Small intestine (tissue), 7 donors: ENCODE results near the gene VPS25. TPM values are rescaled to one million over a fixed set of nuclear protein-coding genes. Genes with fewer than 3 reads are reported as not detected.

Source experiments
- DNase-seq, 2 donors: peaks; one replicate each; pipeline versions ENCODE4 v3.0.0 to v3.0.0-alpha.2; 2013
- FAIRE-seq: peaks from 2 replicates; lab custom pipeline; 2012; peaks lifted over from hg19 to GRCh38; lab: Jason Lieb, UNC
- H3K27ac ChIP-seq, 3 donors: one replicate each; pipeline ENCODE4 v1.5.1; 2013; ENCODE audit warnings: low read length in 2 of 3, mild to moderate bottlenecking in 2 of 3, control low read depth in 1 of 3, inconsistent platforms in 1 of 3, low read depth in 1 of 3, moderate library complexity in 1 of 3
- H3K27me3 ChIP-seq, 3 donors: one replicate each; pipeline ENCODE4 v1.6.1; 2013; ENCODE audit warnings: low read length in 3 of 3, inconsistent platforms in 1 of 3; ENCODE audit not compliant: control insufficient read depth in 3 of 3, insufficient read depth in 3 of 3
- H3K36me3 ChIP-seq, 3 donors: one replicate each; pipeline ENCODE4 v1.6.1; 2013; ENCODE audit warnings: low read length in 3 of 3, inconsistent platforms in 1 of 3, low read depth in 1 of 3, mild to moderate bottlenecking in 1 of 3, moderate library complexity in 1 of 3; ENCODE audit not compliant: control insufficient read depth in 3 of 3, insufficient read depth in 2 of 3
- H3K4me1 ChIP-seq, 3 donors: one replicate each; pipeline ENCODE4 v1.6.1; 2013; ENCODE audit warnings: low read length in 2 of 3, inconsistent platforms in 1 of 3, low read depth in 1 of 3, mild to moderate bottlenecking in 1 of 3, moderate library complexity in 1 of 3; ENCODE audit not compliant: control insufficient read depth in 3 of 3, insufficient read depth in 2 of 3
- H3K4me3 ChIP-seq, 3 donors: one replicate each; pipeline ENCODE4 v1.5.1; 2013; ENCODE audit warnings: low read length in 3 of 3, control low read depth in 1 of 3, inconsistent platforms in 1 of 3, low read depth in 1 of 3, mild to moderate bottlenecking in 1 of 3, moderate library complexity in 1 of 3
- H3K9me3 ChIP-seq, 2 donors: one replicate each; pipeline ENCODE4 v1.6.1; 2013; ENCODE audit warnings: low read depth in 1 of 2, low read length in 1 of 2; ENCODE audit not compliant: control insufficient read depth in 2 of 2, insufficient read depth in 1 of 2
- WGBS, 3 donors: extraction: QIAGEN DNeasy Blood & Tissue Kit; methylation state at CpG; one replicate each; pipeline ENCODE4 v1.1.7; 2013; 5-methylcytosine and 5-hydroxymethylcytosine counted together
- polyA plus RNA-seq, 4 donors: library from polyadenylated mRNA; stranded (reverse) in 3 of 4; unstranded in 1 of 4; fragments of 200-250 nt in 3 of 4; fragments of 120-200 nt in 1 of 4; gene quantifications; one replicate each; pipeline versions ENCODE4 v1.2.1 to v1.2.3, GENCODE V29; 2013
- donor health status: healthy with polysubstance abuse.
- donor health status: control.
- donor health status: control.
- donor health status: Bipolar disorder and iron deficiency.
- donor health status: healthy.

The VPS25 gene
- polyA plus RNA-seq, 4 donors: 85.7 to 117 (median 94.3) TPM

DNA sequence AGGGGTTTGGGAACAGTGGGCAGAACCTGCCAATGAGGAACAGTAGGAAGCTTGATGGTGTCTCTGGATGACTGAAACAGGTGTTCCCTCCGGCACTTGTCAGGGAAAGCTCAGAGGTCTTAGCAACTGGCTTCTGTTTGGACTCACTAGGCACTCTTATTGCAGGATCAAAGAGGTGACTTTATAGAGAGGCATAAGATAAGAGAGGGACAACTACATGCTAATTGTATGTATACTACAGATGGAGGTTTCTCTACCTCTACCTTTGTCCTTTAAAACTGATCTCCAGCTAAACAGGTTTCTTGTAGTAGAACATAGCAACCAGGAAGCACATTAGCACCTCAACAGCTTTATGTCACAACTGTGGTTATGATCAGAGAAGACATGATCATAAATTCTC is 33.0 kb downstream of the VPS25 start:
- Histone ChIP-seq H3K4me1 (peaks cover 2 to 39% (median 4%) of the 10 kb centered on the region in 3 donors), H3K27me3 (no peaks in the 10 kb centered on the region), H3K27ac (peak overlapping the region in 2 of 3 donors; percentile 53 to 77), H3K9me3 (no peaks in the 10 kb centered on the region), H3K4me3 (no peak overlapping the region), H3K36me3 (peaks cover 0 to 2% (median under 1%) of the 10 kb centered on the region in 3 donors)
- DNase-seq: peak; percentile 87 to 89
- WGBS, 3 donors: 21 to 66% (median 45%) methylated on average over 1 of the region's 1 CpG
- no peak for FAIRE-seq

DNA sequence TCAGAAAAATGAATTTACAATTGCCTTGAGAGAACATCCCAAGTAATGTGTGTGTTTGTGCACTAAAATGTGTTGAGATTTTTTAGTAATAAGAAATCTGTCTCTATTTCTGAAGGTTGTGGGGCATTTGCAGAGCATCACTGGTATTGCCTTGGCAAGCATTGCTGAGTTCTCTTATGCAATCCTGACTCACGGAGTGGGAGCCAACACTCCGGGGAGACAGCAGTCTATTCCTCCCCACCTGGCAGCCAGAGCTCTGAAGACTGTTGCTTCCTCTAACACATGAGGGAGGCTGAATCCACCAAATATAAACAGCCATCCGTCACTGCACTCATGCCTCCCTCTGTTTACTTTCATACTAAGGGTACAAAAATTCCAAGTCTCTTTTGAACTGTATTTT is 36.0 kb downstream of the VPS25 start:
- no peak for DNase-seq
- no peaks in the 10 kb centered on the region for H3K27me3 ChIP-seq
- no peak for FAIRE-seq
- peaks cover 0 to 22% (median 4%) of the 10 kb centered on the region in 3 donors for H3K4me1 ChIP-seq
- no peak overlapping the region for H3K4me3 ChIP-seq
- H3K9me3 ChIP-seq: no peaks in the 10 kb centered on the region
- H3K36me3 ChIP-seq: peaks cover 4 to 14% (median 5%) of the 10 kb centered on the region in 3 donors
- no peak overlapping the region for H3K27ac ChIP-seq
- 29 to 44% (median 40%) methylated on average over 3 of the region's 3 CpGs for WGBS, 3 donors

DNA sequence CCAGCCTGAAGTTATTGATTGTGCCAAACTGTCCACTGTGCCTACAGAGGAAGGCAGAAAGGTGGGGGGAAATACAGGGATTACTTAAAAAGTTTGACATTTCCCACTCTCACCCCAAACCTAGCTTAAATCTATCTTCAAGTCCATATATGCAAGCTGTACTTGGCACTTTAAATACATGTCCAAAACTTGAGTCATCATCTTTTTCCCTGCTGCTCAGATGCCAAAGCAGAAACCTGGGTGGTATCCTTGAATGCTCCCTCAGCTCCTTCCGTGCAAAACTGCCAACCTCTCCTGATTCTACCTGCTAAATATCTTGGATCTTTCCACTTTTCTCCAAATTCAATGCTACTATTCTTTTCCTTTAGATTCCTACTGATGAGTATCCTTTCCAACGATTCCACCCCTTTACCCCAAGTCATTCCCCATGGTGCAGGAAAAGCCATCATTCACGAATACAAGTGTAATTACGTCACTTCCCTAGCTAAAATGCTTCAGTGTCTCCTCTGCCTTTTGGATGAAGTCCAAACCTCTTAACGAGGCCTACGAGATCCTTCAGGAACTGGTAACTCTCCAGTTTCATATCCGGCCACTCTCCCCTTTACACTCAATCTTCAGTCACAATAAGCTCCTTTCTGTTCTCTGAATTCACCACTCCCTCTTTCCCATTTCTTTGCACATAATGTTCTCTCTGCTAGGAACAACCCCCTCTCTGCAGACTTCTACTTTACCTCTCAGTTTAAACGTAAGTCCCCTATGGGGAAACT is 41.6 kb downstream of the VPS25 start:
- H3K9me3 ChIP-seq: no peaks in the 10 kb centered on the region
- H3K27ac ChIP-seq: peak overlapping the region in 1 of 3 donors; percentile 20
- no peak for DNase-seq
- FAIRE-seq: no peak
- H3K27me3 ChIP-seq: no peaks in the 10 kb centered on the region
- H3K4me3 ChIP-seq: no peak overlapping the region
- 57 to 84% (median 81%) methylated on average over 8 of the region's 8 CpGs for WGBS, 3 donors
- peaks cover 22 to 49% (median 27%) of the 10 kb centered on the region in 3 donors for H3K36me3 ChIP-seq
- no peaks in the 10 kb centered on the region for H3K4me1 ChIP-seq

DNA sequence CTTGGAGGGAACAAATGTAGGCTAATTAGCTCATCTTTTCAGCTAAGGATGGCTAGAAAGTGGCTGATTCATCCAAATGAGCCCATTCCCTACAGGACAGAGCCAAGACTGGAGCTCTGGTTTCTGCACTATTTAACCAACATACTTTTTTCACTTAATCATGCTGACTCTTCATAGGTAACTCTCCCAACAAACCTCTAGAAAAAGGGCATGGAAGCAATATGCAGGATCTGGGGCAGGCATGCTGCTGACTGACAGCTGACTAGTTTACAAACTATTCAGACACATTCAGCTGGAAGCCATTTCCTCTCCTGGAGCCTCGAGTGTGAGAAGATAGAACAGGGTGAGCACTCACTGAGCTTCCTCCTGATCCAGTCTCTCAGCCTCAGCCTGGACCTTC is 44.6 kb downstream of the VPS25 start:
- H3K9me3 ChIP-seq: no peaks in the 10 kb centered on the region
- FAIRE-seq (no peak), DNase-seq (no peak)
- no peak overlapping the region for H3K4me3 ChIP-seq
- peaks cover 17 to 59% (median 28%) of the 10 kb centered on the region in 3 donors for H3K36me3 ChIP-seq
- 57 to 61% (median 60%) methylated on average over 1 of the region's 1 CpG for WGBS, 3 donors
- no peaks in the 10 kb centered on the region for H3K27me3 ChIP-seq
- no peak overlapping the region for H3K27ac ChIP-seq
- no peaks in the 10 kb centered on the region for H3K4me1 ChIP-seq

DNA sequence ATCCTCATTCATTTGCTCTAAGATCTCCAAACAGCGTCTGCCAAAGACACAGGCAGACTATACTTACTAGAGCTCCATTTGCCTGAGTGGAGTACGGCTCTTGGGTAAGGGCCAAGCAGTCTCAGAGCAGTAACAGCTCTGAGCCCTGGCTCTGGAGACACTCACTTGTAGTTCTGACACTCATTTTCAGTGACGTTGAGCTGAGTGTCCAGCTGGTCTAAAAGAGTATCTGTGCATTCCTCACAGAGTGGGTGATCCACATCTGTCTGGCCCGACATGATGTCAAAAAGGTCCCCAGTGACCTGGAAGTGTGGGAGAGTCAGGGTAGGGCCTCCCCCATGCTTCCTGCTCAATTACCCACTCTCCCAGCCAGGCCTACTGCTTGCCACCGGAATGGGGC is 45.1 kb downstream of the VPS25 start:
- Histone ChIP-seq H3K4me3 (no peak overlapping the region), H3K27ac (no peak overlapping the region), H3K9me3 (no peaks in the 10 kb centered on the region), H3K36me3 (peaks cover 17 to 59% (median 28%) of the 10 kb centered on the region in 3 donors), H3K4me1 (peaks cover 0 to under 1% (median 0%) of the 10 kb centered on the region in 3 donors), H3K27me3 (no peaks in the 10 kb centered on the region)
- FAIRE-seq (no peak), DNase-seq (no peak)
- 78 to 94% (median 81%) methylated on average over 5 of the region's 5 CpGs for WGBS, 3 donors

DNA sequence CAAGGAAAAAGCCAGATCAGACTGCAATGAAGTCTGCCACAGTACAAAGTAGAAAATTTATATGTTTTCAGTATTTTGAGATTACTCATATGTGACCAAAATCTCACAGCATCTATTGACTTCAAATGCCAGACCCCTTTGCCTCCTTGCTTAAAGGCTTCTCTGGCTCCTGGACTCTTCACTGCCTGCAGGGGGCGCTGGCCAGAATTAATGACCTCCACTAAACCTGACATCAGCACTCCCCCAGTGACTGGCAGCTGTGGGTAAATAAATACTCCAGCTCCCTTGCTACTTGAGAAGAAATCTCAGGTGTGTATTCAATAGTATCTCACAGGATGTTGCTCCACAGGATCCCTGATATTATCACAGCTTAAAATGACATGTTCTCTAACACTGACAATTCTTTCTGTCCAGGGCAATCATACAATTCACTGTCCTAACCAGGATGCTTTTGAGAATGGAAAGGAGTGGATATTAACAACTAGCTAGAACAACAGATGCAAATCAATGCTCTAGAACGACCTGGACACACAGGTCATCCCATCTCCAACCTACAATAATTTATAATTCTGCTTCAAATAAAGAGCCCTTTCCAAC is 46.8 kb downstream of the VPS25 start:
- Histone ChIP-seq H3K27ac (no peak overlapping the region), H3K9me3 (no peaks in the 10 kb centered on the region), H3K36me3 (peaks cover 17 to 54% (median 23%) of the 10 kb centered on the region in 3 donors), H3K4me1 (peaks cover 0 to 3% (median 0%) of the 10 kb centered on the region in 3 donors), H3K27me3 (no peaks in the 10 kb centered on the region), H3K4me3 (no peak overlapping the region)
- 27 to 31% (median 28%) methylated on average over 2 of the region's 2 CpGs for WGBS, 3 donors
- FAIRE-seq (no peak), DNase-seq (peak; percentile 66 to 74)

DNA sequence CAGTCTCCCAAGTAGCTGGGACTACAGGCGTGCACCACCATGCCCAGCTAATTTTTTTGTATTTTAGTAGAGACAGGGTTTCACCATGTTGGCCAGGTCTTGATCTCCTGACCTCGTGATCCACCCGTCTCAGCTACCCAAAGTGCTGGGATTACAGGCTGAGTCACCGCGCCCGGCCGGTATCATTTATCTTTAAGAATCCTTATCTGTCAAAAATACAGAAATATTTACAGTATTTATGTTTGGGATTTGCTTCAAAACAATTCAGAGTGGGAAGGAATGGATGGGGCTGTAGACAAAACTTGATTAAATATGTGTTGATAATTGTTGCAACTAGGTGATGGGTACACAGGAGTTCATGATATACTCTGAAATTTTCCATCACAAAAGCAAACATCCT is 47.9 kb downstream of the VPS25 start:
- Histone ChIP-seq H3K9me3 (no peaks in the 10 kb centered on the region), H3K27ac (no peak overlapping the region), H3K4me1 (peaks cover 0 to 3% (median 0%) of the 10 kb centered on the region in 3 donors), H3K36me3 (peaks cover 11 to 49% (median 15%) of the 10 kb centered on the region in 3 donors), H3K4me3 (no peak overlapping the region), H3K27me3 (no peaks in the 10 kb centered on the region)
- DNase-seq (no peak), FAIRE-seq (no peak)
- 88 to 92% (median 89%) methylated on average over 7 of the region's 7 CpGs for WGBS, 3 donors

DNA sequence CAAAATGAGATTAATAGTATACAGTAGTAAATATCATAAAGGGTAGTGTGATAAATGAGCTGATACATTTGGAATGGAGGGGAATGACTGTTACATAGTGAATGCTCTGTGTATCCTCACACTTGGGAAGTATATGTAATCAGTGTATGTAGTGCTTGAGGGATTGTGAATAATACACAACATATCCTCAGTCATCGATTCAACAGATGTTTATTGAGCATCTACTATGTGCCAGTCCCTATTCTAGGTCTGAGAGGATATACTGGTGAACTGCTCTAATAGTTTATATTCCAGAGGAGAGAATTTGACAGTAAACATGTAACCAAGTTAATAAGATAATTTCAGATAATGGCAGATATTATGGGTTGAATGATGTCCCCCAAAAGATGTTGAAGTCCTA is 54.2 kb downstream of the VPS25 start:
- no peaks in the 10 kb centered on the region for H3K9me3 ChIP-seq
- H3K27ac ChIP-seq: no peak overlapping the region
- no peak overlapping the region for H3K4me3 ChIP-seq
- WGBS, 3 donors: 95 to 100% (median 100%) methylated on average over 1 of the region's 1 CpG
- H3K27me3 ChIP-seq: no peaks in the 10 kb centered on the region
- peaks cover 0 to 3% (median 0%) of the 10 kb centered on the region in 3 donors for H3K36me3 ChIP-seq
- DNase-seq: no peak
- no peak for FAIRE-seq
- peaks cover 0 to 6% (median 0%) of the 10 kb centered on the region in 3 donors for H3K4me1 ChIP-seq
